PC-9 (cell line): ENCODE results near the gene CLASRP.

Experiments
- CTCF ChIP-seq: fragments of 200-600 bp; sonication (generic); conservative IDR thresholded peaks from 2 replicates; pipeline ENCODE4 v1.6.1; 2017; ENCODE audit warnings: mixed run types, antibody characterized with exemption, mild to moderate bottlenecking, moderate library complexity
- EZH2 ChIP-seq: fragments of 200-600 bp; sonication (generic); IDR thresholded peaks from 2 replicates; pipeline ENCODE4 v1.8.0; 2017; ENCODE audit warnings: antibody characterized with exemption, low read depth

GRCh38 chr19:45020071-45020470 is 18.8 kb upstream of the CLASRP start:
- TF ChIP-seq CTCF (no peak), EZH2 (no peak)
